ENCODE measurements around the gene STEAP1B.
"Not testable (repeated sequence)": the region's sequence is repeated elsewhere in the genome, so short reads cannot be mapped to it uniquely, and the experiment has no call there.

The STEAP1B gene

GRCh38 chr7:22435105-22435504 lies 64.9 kb downstream of the STEAP1B start:
- Mint-ChIP-seq H3K36me3 (ENCODE audit: low read depth) (no peaks in the 10 kb centered on the region), H3K9me3 (no peaks in the 10 kb centered on the region), H3K4me3 (no peak overlapping the region), H3K27me3 (no peaks in the 10 kb centered on the region), H3K27ac (no peak overlapping the region), H3K4me1 (ENCODE audit: low read depth) (no peaks in the 10 kb centered on the region)

GRCh38 chr7:22433710-22434460 lies 66.1 kb downstream of the STEAP1B start:
- H3K36me3 Mint-ChIP-seq (ENCODE audit: low read depth): no peaks in the 10 kb centered on the region
- no peaks in the 10 kb centered on the region for H3K9me3 Mint-ChIP-seq
- H3K4me1 Mint-ChIP-seq (ENCODE audit: low read depth): no peaks in the 10 kb centered on the region
- no peaks in the 10 kb centered on the region for H3K27me3 Mint-ChIP-seq
- no peak overlapping the region for H3K4me3 Mint-ChIP-seq
- H3K27ac Mint-ChIP-seq: no peak overlapping the region

- not testable (repeated sequence) for H3K27me3 Mint-ChIP-seq; H3K36me3 Mint-ChIP-seq (ENCODE audit: low read depth); H3K9me3 Mint-ChIP-seq; H3K27ac Mint-ChIP-seq; H3K4me1 Mint-ChIP-seq (ENCODE audit: low read depth); H3K4me3 Mint-ChIP-seq
These were observed 66.8 kb downstream of the STEAP1B start for GRCh38 chr7:22433165-22433700.

GRCh38 chr7:22432203-22432718 lies 67.7 kb downstream of the STEAP1B start:
- no peaks in the 10 kb centered on the region for H3K4me1 Mint-ChIP-seq (ENCODE audit: low read depth)
- no peaks in the 10 kb centered on the region for H3K36me3 Mint-ChIP-seq (ENCODE audit: low read depth)
- H3K27me3 Mint-ChIP-seq: no peaks in the 10 kb centered on the region
- H3K27ac Mint-ChIP-seq: no peak overlapping the region
- no peaks in the 10 kb centered on the region for H3K9me3 Mint-ChIP-seq
- H3K4me3 Mint-ChIP-seq: no peak overlapping the region

GRCh38 chr7:22430457-22430856 lies 69.5 kb downstream of the STEAP1B start:
- Mint-ChIP-seq H3K36me3 (ENCODE audit: low read depth) (no peaks in the 10 kb centered on the region), H3K4me1 (ENCODE audit: low read depth) (no peaks in the 10 kb centered on the region), H3K4me3 (no peak overlapping the region), H3K27me3 (no peaks in the 10 kb centered on the region), H3K9me3 (no peaks in the 10 kb centered on the region), H3K27ac (no peak overlapping the region)

- H3K9me3 Mint-ChIP-seq: no peaks in the 10 kb centered on the region
- no peak overlapping the region for H3K27ac Mint-ChIP-seq
These were observed 70.6 kb downstream of the STEAP1B start for GRCh38 chr7:22429386-22429785.

GRCh38 chr7:22427855-22428254 lies 72.1 kb downstream of the STEAP1B start:
- Mint-ChIP-seq H3K27me3 (no peaks in the 10 kb centered on the region), H3K4me1 (ENCODE audit: low read depth) (no peaks in the 10 kb centered on the region), H3K9me3 (no peaks in the 10 kb centered on the region), H3K36me3 (ENCODE audit: low read depth) (no peaks in the 10 kb centered on the region), H3K4me3 (no peak overlapping the region), H3K27ac (no peak overlapping the region)

More at GRCh38 chr7:22429386-22429785, 70.6 kb downstream of the STEAP1B start:
- H3K27me3 Mint-ChIP-seq: no peaks in the 10 kb centered on the region
- H3K4me1 Mint-ChIP-seq (ENCODE audit: low read depth): no peaks in the 10 kb centered on the region
- H3K36me3 Mint-ChIP-seq (ENCODE audit: low read depth): no peaks in the 10 kb centered on the region
- H3K4me3 Mint-ChIP-seq: no peak overlapping the region

GRCh38 chr7:22427104-22427503 lies 72.9 kb downstream of the STEAP1B start:
- Mint-ChIP-seq H3K27ac (no peak overlapping the region), H3K27me3 (no peaks in the 10 kb centered on the region), H3K4me3 (no peak overlapping the region), H3K36me3 (ENCODE audit: low read depth) (no peaks in the 10 kb centered on the region), H3K4me1 (ENCODE audit: low read depth) (no peaks in the 10 kb centered on the region), H3K9me3 (no peaks in the 10 kb centered on the region)

GRCh38 chr7:22426463-22427094 lies 73.4 kb downstream of the STEAP1B start:
- H3K27me3 Mint-ChIP-seq: no peaks in the 10 kb centered on the region
- no peak overlapping the region for H3K27ac Mint-ChIP-seq
- no peak overlapping the region for H3K4me3 Mint-ChIP-seq
- no peaks in the 10 kb centered on the region for H3K4me1 Mint-ChIP-seq (ENCODE audit: low read depth)
- H3K36me3 Mint-ChIP-seq (ENCODE audit: low read depth): no peaks in the 10 kb centered on the region
- no peaks in the 10 kb centered on the region for H3K9me3 Mint-ChIP-seq

GRCh38 chr7:22425361-22425760 lies 74.6 kb downstream of the STEAP1B start:
- no peaks in the 10 kb centered on the region for H3K9me3 Mint-ChIP-seq
- H3K36me3 Mint-ChIP-seq (ENCODE audit: low read depth): no peaks in the 10 kb centered on the region
- no peak overlapping the region for H3K4me3 Mint-ChIP-seq
- no peak overlapping the region for H3K27ac Mint-ChIP-seq
- H3K27me3 Mint-ChIP-seq: no peaks in the 10 kb centered on the region
- no peaks in the 10 kb centered on the region for H3K4me1 Mint-ChIP-seq (ENCODE audit: low read depth)

GRCh38 chr7:22422831-22423615 lies 77.0 kb downstream of the STEAP1B start:
- Mint-ChIP-seq H3K36me3 (ENCODE audit: low read depth) (no peaks in the 10 kb centered on the region), H3K9me3 (no peaks in the 10 kb centered on the region), H3K27ac (no peak overlapping the region), H3K27me3 (no peaks in the 10 kb centered on the region), H3K4me3 (no peak overlapping the region), H3K4me1 (ENCODE audit: low read depth) (no peaks in the 10 kb centered on the region)

- no peaks in the 10 kb centered on the region for H3K27me3 Mint-ChIP-seq
- no peaks in the 10 kb centered on the region for H3K9me3 Mint-ChIP-seq
- no peaks in the 10 kb centered on the region for H3K36me3 Mint-ChIP-seq (ENCODE audit: low read depth)
- H3K4me3 Mint-ChIP-seq: no peak overlapping the region
- H3K27ac Mint-ChIP-seq: no peak overlapping the region
- H3K4me1 Mint-ChIP-seq (ENCODE audit: low read depth): no peaks in the 10 kb centered on the region
These were observed 78.9 kb downstream of the STEAP1B start for GRCh38 chr7:22420973-22421635.

GRCh38 chr7:22420008-22420407 lies 80.0 kb downstream of the STEAP1B start:
- no peaks in the 10 kb centered on the region for H3K27me3 Mint-ChIP-seq
- H3K36me3 Mint-ChIP-seq (ENCODE audit: low read depth): no peaks in the 10 kb centered on the region
- H3K9me3 Mint-ChIP-seq: no peaks in the 10 kb centered on the region

GRCh38 chr7:22419488-22419887 lies 80.5 kb downstream of the STEAP1B start:
- no peaks in the 10 kb centered on the region for H3K27me3 Mint-ChIP-seq
- no peaks in the 10 kb centered on the region for H3K36me3 Mint-ChIP-seq (ENCODE audit: low read depth)
- no peak overlapping the region for H3K4me3 Mint-ChIP-seq
- no peak overlapping the region for H3K27ac Mint-ChIP-seq
- no peaks in the 10 kb centered on the region for H3K9me3 Mint-ChIP-seq
- no peaks in the 10 kb centered on the region for H3K4me1 Mint-ChIP-seq (ENCODE audit: low read depth)

More at GRCh38 chr7:22420008-22420407, 80.0 kb downstream of the STEAP1B start:
- H3K4me3 Mint-ChIP-seq: no peak overlapping the region
- no peaks in the 10 kb centered on the region for H3K4me1 Mint-ChIP-seq (ENCODE audit: low read depth)
- H3K27ac Mint-ChIP-seq: no peak overlapping the region
